DND-41 (cell line): ENCODE data around the gene CDH10.

Experiments used
- CTCF ChIP-seq: IDR thresholded peaks from 2 replicates; pipeline ENCODE4 v1.5.1; 2012; ENCODE audit warnings: borderline replicate concordance, low read length, moderate library complexity, mild to moderate bottlenecking; ENCODE audit not compliant: poor library complexity, severe bottlenecking; ENCODE audit errors: extremely low read depth
- EZH2 ChIP-seq: IDR thresholded peaks from 3 replicates; pipeline ENCODE4 v1.6.1; 2012; ENCODE audit warnings: borderline replicate concordance, low read depth, mild to moderate bottlenecking, moderate library complexity, low read length, inconsistent platforms; ENCODE audit not compliant: severe bottlenecking

GRCh38 chr5:24509943-24510342 lies 134.8 kb downstream of the CDH10 start:
- no peak for TF ChIP-seq CTCF
- no peak for TF ChIP-seq EZH2
